ENCODE data around the gene ATG4D.
A peak's percentile ranks its signal among the peaks of the same experiment; 100 is the strongest.

The ATG4D gene

GRCh38 chr19:10543420-10544241, at the start of gene ATG4D:
TSS of gene ATG4D (plus strand) at chr19:10543904. CDS start at chr19:10544091, 187 bp downstream.
- peak; percentile 34 for DNase-seq

- no peak for DNase-seq
Observed at GRCh38 chr19:10497371-10497770, 46.3 kb upstream of the ATG4D start.

GRCh38 chr19:10499550-10500246, 44.0 kb upstream of the ATG4D start:
- DNase-seq, result no peak

GRCh38 chr19:10500247-10500592, 43.5 kb upstream of the ATG4D start:
- DNase-seq, result no peak

GRCh38 chr19:10501971-10502523, 41.7 kb upstream of the ATG4D start:
- peak; percentile 9 for DNase-seq

GRCh38 chr19:10502524-10503001, 41.1 kb upstream of the ATG4D start:
- DNase-seq, result peak; percentile 56

- no peak for DNase-seq
Observed at GRCh38 chr19:10503002-10503789, 40.5 kb upstream of the ATG4D start, which contains the start of gene KEAP1. TSS of gene KEAP1 (minus strand) at chr19:10503356. CDS start at chr19:10500033, 3,323 bp downstream.

- peak; percentile 16 for DNase-seq
Observed at GRCh38 chr19:10505583-10506229, 38.0 kb upstream of the ATG4D start.

- no peak for DNase-seq
Observed at GRCh38 chr19:10508036-10508435, 35.7 kb upstream of the ATG4D start.

GRCh38 chr19:10508707-10509106, 35.0 kb upstream of the ATG4D start:
- no peak for DNase-seq

- no peak for DNase-seq
Observed at GRCh38 chr19:10510301-10510802, 33.4 kb upstream of the ATG4D start.

- no peak for DNase-seq
Observed at GRCh38 chr19:10513223-10513622, 30.5 kb upstream of the ATG4D start.

GRCh38 chr19:10514211-10515145, 29.2 kb upstream of the ATG4D start:
- no peak for DNase-seq

- DNase-seq, result no peak
Observed at GRCh38 chr19:10516064-10516385, 27.7 kb upstream of the ATG4D start.

- no peak for DNase-seq
Observed at GRCh38 chr19:10516671-10517286, 26.9 kb upstream of the ATG4D start.

- peak; percentile 14 for DNase-seq
Observed at GRCh38 chr19:10517361-10517759, 26.3 kb upstream of the ATG4D start, which contains the start of gene S1PR5. TSS of gene S1PR5 (minus strand) at chr19:10517447. CDS start at chr19:10515011, 2,436 bp downstream.

- DNase-seq, result peak; percentile 30
Observed at GRCh38 chr19:10517760-10518443, 25.8 kb upstream of the ATG4D start.

GRCh38 chr19:10518444-10519361, 25.0 kb upstream of the ATG4D start:
- no peak for DNase-seq

GRCh38 chr19:10519421-10519820, 24.3 kb upstream of the ATG4D start:
- DNase-seq, result no peak
